Forelimb muscle (tissue), 1 donor: ENCODE results near the gene HECTD4. TPM values are rescaled to one million over a fixed set of nuclear protein-coding genes. Genes with fewer than 3 reads are reported as not detected.
"Not testable (repeated sequence)": the region's sequence is repeated elsewhere in the genome, so short reads cannot be mapped to it uniquely, and the experiment has no call there.

Source experiments
- DNase-seq: peaks from one replicate; pipeline ENCODE4 v3.0.0-alpha.2; 2013; ENCODE audit warnings: low read depth
- polyA plus RNA-seq: library from polyadenylated mRNA; unstranded; fragments of 120-200 nt; gene quantifications from one replicate; pipeline ENCODE4 v1.2.1, GENCODE V29; 2013; ENCODE audit not compliant: insufficient read length

Gene HECTD4
- polyA plus RNA-seq, 1 donor, result 49.7 TPM

DNA sequence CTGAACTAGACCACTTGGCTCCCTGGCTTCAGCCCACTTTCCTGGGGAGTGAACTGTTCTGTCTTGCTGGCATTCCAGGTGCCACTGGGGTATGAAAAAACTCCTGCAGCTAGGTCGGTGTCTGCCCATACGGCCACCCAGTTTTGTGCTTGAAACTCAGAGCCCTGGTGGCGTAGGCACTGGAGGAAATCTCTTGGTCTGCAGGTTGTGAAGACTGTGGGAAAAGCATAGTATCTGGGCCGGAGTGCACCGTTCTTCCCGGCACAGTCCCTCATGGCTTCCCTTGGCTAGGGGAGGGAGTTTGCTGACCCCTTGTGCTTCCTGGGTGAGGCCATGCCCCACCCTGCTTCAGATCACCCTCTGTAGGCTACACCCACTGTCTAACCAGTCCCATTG, 223.1 kb downstream of the HECTD4 start:
- no peak for DNase-seq

DNA sequence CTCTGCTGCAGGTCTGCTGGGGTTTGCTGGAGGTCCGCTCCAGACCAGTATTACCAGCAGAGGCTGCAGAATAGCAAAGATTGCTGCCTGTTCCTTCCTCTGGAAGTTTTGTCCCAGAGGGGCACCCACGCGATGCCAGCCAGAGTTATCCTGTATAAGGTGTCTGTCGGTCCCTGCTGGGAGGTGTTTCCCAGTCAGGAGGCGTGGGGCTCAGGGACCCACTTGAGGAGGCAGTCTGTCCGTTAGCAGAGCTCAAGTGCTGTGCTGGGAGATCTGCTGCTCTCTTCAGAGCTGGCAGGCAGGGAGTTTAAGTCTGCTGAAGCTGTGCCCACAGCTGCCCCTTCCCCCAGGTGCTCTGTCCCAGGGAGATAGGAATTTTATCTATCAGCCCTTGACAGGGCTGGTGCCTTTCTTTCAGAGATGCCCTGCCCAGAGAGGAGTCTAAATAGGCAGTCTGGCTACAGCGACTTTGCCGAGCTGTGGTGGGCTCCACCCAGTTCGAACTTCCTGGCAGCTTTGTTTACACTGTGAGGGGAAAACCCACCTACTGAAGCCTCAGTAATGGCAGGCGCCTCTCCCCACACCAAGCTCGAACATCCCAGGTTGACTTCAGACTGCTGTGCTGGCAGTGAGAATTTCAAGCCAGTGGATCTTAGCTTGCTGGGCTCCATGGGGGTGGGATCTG, 223.6 kb downstream of the HECTD4 start:
- not testable (repeated sequence) for DNase-seq

- DNase-seq, result no peak
Measured at GRCh38 chr12:112153893-112154219, 228.4 kb downstream of the HECTD4 start.

DNA sequence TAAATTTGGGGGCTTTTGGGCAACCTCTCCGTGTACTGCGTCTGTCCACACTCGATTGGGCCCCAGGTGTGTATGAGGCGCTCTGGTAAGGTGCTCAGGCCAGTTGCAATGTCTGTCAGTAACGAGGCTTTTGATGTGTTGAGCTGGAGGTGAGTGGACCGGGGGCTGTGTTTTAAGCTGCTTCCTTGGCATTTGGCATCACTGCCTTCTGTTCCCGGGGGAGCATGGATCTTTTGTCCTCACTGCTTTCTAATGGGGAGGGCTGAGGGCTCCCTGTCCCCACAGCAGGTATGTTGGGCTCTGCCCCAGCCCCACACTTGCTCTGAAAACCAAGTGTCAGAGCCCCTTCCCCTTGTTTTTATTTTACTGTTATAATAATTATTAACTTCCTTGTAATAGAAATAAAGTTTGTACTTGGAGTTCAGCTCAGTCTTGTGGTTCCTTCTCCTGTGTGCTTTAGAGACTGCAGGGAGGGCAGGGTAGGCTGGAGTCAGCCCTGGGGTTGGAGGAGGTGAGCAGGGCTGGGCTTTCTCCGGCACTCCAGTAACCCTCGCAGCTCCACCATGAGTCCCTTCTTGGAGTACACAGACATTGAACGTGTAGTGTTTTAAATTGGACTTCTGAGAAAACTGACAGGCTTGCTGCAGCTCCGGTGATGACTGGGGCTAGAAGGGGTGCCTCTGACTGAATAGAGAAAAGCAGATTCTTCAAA, 228.9 kb downstream of the HECTD4 start:
- no peak for DNase-seq

DNA sequence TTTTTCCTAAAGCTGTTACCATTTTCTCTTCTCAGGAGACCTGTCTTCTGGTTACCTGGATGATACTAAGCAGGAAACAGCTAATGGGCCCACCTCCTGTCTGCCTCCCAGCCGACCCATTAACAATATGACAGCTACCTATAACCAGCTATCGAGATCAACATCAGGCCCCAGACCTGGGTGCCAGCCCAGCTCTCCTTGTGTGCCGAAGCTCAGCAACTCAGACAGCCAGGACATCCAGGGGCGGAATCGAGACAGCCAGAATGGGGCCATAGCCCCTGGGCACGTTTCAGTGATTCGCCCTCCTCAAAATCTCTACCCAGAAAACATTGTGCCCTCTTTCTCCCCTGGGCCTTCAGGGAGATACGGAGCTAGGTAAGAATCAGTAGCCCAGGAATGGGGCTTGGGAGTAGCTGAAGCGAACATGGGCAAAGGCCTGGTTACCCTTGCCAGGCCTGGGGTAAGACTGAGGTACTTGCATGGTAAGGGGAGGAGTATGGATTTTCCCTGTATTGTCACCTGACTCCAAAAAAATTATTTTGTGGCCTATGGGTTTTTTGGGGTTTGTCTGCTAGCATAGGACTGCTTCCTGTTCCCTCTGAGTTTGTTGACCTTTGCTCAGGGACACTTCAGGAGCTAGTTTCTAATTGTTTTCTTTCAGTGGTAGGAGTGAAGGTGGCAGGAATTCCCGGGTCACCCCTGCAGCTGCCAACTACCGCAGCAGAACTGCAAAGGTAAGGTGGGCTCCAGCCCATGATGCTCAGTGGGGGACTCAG, 230.3 kb downstream of the HECTD4 start:
- no peak for DNase-seq

GRCh38 chr12:112149596-112149995, 232.6 kb downstream of the HECTD4 start:
- DNase-seq, result no peak

GRCh38 chr12:112148031-112148513, 234.2 kb downstream of the HECTD4 start:
- no peak for DNase-seq

GRCh38 chr12:112146123-112146522, 236.1 kb downstream of the HECTD4 start:
- no peak for DNase-seq

DNA sequence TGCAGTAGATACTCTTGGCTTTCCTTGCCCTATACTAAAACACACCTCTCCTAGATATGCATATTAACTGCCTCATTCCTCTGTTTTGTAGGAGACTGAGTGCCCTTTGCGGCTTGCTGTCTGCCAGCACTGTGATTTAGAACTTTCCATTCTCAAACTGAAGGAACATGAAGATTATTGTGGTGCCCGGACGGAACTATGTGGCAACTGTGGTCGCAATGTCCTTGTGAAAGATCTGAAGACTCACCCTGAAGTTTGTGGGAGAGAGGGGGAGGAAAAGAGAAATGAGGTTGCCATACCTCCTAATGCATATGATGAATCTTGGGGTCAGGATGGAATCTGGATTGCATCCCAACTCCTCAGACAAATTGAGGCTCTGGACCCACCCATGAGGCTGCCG, 241.5 kb downstream of the HECTD4 start:
- DNase-seq, result no peak

DNA sequence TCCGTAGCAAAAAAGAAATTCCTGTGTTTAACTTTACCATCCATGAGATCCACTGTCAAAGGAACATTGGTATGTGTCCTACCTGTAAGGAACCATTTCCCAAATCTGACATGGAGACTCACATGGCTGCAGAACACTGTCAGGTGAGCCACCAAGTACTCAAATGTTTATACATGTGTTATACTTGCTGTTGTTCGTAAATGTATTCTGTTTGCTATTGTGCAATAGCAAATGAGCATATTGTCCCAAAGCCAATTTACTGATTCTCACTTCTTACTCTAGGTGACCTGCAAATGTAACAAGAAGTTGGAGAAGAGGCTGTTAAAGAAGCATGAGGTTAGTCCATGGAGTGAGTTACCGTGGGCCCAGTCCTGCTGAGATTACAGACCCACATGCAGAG, 247.5 kb downstream of the HECTD4 start:
- DNase-seq, result no peak

GRCh38 chr12:112133418-112133817, 248.8 kb downstream of the HECTD4 start:
- DNase-seq, result no peak

DNA sequence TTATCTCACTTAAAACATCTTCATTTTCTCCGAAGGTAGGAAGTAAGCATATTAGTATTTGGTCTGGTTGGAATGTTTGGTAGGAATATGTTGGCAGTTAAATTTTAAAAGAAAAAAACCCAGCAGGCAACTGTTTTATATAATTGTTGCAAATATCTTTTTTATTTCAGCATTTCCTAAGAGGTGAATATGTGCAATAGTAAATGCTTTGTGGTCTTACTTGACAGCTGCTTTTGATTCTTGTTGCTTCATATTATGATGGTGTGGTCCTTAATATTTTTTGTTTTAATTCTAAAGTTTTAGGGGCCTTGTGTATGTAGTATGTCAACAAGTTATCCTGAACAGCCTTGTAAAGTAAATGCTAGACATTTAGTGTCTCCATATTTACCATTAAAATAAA, 250.5 kb downstream of the HECTD4 start:
- no peak for DNase-seq

DNA sequence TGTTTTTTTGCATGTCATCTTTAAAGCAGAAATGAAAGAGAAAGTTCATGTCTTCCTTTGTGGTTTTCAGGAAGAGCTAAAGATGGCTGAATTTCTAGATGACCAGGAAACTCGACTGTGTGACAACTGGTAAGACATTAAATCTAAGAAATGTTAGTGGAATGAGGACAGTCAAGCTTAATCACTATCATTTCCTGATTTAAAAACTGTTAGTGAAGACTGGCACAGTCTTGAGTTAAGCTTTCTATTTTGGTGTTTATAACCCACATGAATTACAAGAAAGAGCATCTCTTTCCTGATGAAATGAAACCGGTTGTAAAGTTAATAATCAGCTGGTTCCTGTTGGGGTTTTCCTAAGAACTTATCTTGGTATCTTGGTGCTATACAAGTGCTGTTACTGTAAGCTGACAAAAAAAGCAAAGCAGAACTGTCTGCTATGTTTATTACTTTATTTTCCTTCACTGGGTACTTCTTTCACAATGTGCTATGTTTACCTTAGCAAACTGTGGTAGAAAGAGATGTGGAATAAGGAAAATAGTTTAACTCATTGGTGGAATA, 251.7 kb downstream of the HECTD4 start:
- DNase-seq, result no peak

GRCh38 chr12:112126911-112127310, 255.3 kb downstream of the HECTD4 start:
- DNase-seq, result no peak

GRCh38 chr12:112126000-112126438, 256.2 kb downstream of the HECTD4 start:
- DNase-seq, result no peak

DNA sequence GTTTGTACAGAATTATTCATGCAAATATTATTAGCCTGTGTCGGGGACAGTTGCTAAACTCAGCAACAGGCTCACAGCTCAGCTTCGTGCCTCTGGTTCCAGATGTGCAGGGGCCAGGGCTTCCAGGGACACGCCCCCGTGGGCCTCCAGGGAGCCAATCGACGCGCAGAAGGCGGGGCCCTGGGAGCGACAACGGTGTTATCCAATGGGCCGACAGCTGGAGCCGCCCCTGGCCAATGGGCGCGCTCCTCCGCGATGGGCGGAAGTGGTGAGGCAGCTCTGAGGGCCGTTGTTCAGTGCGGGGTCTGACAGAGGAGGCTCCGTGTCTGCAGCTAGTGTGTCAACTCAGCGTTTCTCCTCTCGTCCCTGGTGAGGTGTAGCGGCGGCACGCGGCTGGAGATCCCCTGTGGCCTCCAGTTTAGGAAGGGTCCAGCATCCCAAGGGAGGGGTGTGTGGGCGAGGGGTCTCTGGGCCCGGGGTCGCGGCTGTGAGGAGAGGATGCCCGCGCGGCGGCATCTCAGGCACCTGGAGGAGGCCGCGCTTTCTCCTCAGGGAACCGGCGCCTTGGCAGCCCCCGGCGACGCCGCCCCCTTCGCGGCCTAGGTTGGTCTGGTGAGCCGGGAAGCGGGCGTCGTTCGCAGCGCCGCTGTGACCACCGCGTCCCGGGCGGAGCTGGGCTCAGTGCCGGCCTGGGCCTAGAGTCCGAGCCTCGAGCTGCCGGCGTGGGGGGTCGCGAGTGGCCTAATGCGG, 256.8 kb downstream of the HECTD4 start, which contains the start of gene TRAFD1:
Gene TRAFD1, plus strand, starts transcription at position 311 of the 750 bp plus-strand sequence. CDS start 4,963 bp downstream, outside the sequence.
- peak; percentile 87 for DNase-seq

DNA sequence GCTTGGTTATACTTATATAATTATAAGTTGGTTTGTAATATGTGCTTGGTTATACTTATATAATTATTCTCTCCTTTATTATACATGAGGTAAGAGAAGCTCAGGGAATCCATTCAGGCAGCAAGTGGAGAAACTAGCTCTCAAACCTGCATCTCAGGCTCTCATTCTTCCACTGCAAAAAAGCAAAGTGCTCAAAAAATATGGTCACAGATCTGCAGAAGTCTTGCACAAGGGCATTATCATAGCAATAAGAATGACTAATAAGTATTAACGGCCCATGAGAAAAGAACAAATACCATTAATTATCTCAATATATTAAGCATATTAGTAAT, 257.3 kb downstream of the HECTD4 start:
- DNase-seq, result no peak

GRCh38 chr12:112122823-112123690, 259.2 kb downstream of the HECTD4 start:
- DNase-seq, result no peak

DNA sequence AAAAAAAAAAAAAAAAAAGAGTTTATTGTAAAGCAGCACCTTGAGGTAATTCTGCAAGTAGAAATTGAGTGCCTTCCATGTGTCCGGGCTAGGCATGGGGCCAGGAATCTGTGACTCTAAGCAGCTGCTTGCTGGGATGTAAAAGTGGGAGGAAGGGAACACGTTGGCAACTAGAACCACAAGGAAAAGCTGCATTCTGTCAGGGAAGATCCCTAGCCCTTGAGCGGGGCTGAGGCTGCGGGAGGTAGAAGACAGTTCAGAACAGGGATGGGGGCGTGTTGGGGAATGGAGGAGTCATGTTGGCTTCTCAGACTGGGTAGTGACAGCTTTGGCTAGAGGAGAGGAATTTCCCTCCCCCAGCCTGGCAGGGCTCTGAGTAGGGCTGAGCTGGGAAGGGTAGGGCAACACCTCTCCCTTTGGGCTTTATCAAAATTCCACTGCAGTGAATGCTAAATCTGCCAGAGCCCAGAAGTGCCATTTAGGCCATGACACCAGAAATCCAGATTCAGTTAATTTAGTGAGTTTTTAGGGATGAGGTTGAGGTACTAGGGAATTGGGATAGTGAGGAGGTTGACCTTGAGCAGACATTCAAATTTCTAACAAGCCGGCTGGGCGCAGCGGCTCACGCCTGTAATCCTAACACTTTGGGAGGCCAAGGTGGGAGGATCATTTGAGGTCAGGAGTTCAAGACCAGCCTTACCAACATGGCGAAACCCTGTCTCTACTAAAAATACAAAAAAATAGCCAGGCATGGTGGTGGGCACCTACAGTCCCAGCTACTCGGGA, 260.3 kb downstream of the HECTD4 start:
- peak; percentile 76 for DNase-seq

GRCh38 chr12:112117685-112118084, 264.5 kb downstream of the HECTD4 start:
- no peak for DNase-seq
